ENCODE measurements around the gene SPEG. TPM values are rescaled to one million over a fixed set of nuclear protein-coding genes. Genes with fewer than 3 reads are reported as not detected.

SPEG gene
- total and polyA plus RNA-seq, 2 donors (not counting 3 experiments of a cell fraction or from before 2014, with no cell fraction given), result 0.84 to 3.5 TPM

DNA sequence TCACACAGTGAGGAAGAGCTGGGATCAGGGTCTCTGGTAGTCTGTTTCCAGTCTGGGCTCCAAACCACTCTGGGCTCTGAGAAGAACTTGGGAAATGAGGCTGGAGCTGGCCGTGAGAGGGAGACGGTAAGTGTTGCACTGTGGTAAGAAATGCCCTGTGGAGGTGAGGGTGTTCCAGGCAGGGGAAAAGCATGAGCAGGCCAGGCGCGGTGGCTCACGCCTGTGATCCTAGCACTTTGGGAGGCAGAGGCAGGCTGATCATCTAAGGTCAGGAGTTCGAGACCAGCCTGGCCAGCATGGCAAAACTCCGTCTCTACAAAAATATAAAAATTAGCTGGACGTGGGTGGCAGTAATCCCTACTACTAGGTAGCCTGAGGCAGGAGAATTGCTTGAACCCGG, 30.8 kb upstream of the SPEG start:
- Histone ChIP-seq H3K79me2 (ENCODE audit: control insufficient read depth, insufficient read depth, low read length) (no peaks in the 10 kb centered on the region), H2AFZ (ENCODE audit: low read depth, low read length) (no peak overlapping the region), H3K9me1 (replicated peaks; ENCODE audit: control insufficient read depth, extremely low read depth, insufficient read depth, low read length) (no peaks in the 10 kb centered on the region), H3K27me3 (ENCODE audit: control insufficient read depth in 2 of 2, insufficient read depth in 2 of 2, low read length in 2 of 2) (peaks cover 0 to 1% of the 10 kb centered on the region in 2 experiments), H3K4me3 (replicated peaks in 1 of 3; ENCODE audit: insufficient read depth in 1 of 3, low read depth in 1 of 3, low read length in 3 of 3) (no peak overlapping the region), H3K4me1 (ENCODE audit: control insufficient read depth, extremely low read depth, insufficient read depth, low read length) (peaks cover 2% of the 10 kb centered on the region), H3K4me2 (ENCODE audit: insufficient read depth, low read length) (no peak overlapping the region), H3K27ac (ENCODE audit: insufficient read depth, low read depth, low read length) (no peak overlapping the region), H3K36me3 (ENCODE audit: control insufficient read depth in 2 of 2, extremely low read depth in 1 of 2, insufficient read depth in 2 of 2, low read length in 2 of 2) (no peaks in the 10 kb centered on the region), H3K9ac (replicated peaks; ENCODE audit: extremely low read depth, insufficient read depth, low read length) (no peak overlapping the region), H3K9me3 (replicated peaks; ENCODE audit: control insufficient read depth, insufficient read depth, low read length) (no peaks in the 10 kb centered on the region), H4K20me1 (replicated peaks; ENCODE audit: control insufficient read depth, extremely low read depth, insufficient read depth, low read length) (no peaks in the 10 kb centered on the region)
- no peak for FAIRE-seq
- TF ChIP-seq MAX (IDR thresholded peaks at IDR 0.05; ENCODE audit: insufficient read depth, insufficient read length), result no peak
- TF ChIP-seq POLR2AphosphoS5 (IDR thresholded peaks at IDR 0.05; ENCODE audit: insufficient read depth, low read depth, low read length), result no peak
- no peak for TF ChIP-seq POLR2A (IDR thresholded peaks at IDR 0.05; ENCODE audit: low read depth, low read length)
- TF ChIP-seq GATA2 (IDR thresholded peaks at IDR 0.05; ENCODE audit: insufficient read depth, insufficient read length, low read depth, low read length), result no peak
- TF ChIP-seq MYC (IDR thresholded peaks at IDR 0.05; ENCODE audit: low read depth, low read length), result no peak
- TF ChIP-seq FOS (IDR thresholded peaks at IDR 0.05; ENCODE audit: borderline replicate concordance, insufficient read depth, low read length), result no peak
- TF ChIP-seq, protein P1, sequence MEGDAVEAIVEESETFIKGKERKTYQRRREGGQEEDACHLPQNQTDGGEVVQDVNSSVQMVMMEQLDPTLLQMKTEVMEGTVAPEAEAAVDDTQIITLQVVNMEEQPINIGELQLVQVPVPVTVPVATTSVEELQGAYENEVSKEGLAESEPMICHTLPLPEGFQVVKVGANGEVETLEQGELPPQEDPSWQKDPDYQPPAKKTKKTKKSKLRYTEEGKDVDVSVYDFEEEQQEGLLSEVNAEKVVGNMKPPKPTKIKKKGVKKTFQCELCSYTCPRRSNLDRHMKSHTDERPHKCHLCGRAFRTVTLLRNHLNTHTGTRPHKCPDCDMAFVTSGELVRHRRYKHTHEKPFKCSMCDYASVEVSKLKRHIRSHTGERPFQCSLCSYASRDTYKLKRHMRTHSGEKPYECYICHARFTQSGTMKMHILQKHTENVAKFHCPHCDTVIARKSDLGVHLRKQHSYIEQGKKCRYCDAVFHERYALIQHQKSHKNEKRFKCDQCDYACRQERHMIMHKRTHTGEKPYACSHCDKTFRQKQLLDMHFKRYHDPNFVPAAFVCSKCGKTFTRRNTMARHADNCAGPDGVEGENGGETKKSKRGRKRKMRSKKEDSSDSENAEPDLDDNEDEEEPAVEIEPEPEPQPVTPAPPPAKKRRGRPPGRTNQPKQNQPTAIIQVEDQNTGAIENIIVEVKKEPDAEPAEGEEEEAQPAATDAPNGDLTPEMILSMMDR (IDR thresholded peaks at IDR 0.05; ENCODE audit: extremely low read depth in 1 of 2, insufficient read depth in 1 of 2, low read depth in 1 of 2, low read length in 2 of 2), result no peak
- intact Hi-C loops (cut with micrococcal nuclease), result loop anchor here (1.0 to 2.0 kb wide), 6 partner anchors 25 to 238 kb away; partner anchors contain the start of gene GMPPA
- BruUV-seq (replicated peaks), result no TSS peak
- dilution Hi-C loops (cut with MboI; ENCODE audit: extremely low pct_ligation_motif_present, low sequenced_read_pairs), result no loop called here
- POLR2A ChIA-PET, result interaction anchor here (0.9 kb wide), 1 partner anchor 95 kb away, joined by 3 read pairs; the partner anchor contains the start of gene GMPPA
- CTCF ChIA-PET, result interaction anchor here (0.7 to 5.7 kb wide), 20 partner anchors 9 to 286 kb away, joined by 4 to 329 read pairs (median 6); partner anchors contain the start of gene DNPEP
- no peak for DNase-seq (ENCODE audit: low read depth, low spot score)
